PFSK-1 (cell line): ENCODE results near the gene PLCL2.

Experiments used
- FOXP2 ChIP-seq: optimal IDR thresholded peaks from 2 replicates; pipeline ENCODE3; 2011; ENCODE audit warnings: borderline replicate concordance, control low read depth, inconsistent platforms; ENCODE audit not compliant: insufficient read depth; ENCODE audit errors: extremely low read length, extremely low read depth
- POLR2AphosphoS5 ChIP-seq: IDR thresholded peaks from 2 replicates; pipeline ENCODE4 v1.6.1; 2012; ENCODE audit warnings: low read depth, mild to moderate bottlenecking, control low read depth, low read length, moderate library complexity
- SIN3A ChIP-seq: IDR thresholded peaks from 2 replicates; pipeline ENCODE4 v1.6.1; 2012; ENCODE audit warnings: mild to moderate bottlenecking, low read length, moderate library complexity, borderline replicate concordance; ENCODE audit not compliant: insufficient read depth
- TAF1 ChIP-seq: IDR thresholded peaks from 2 replicates; pipeline ENCODE4 v1.6.1; 2012; ENCODE audit warnings: low read length, control low read depth, borderline replicate concordance; ENCODE audit not compliant: insufficient read depth
- TF ChIP-seq, protein P1 (sequence below), 2 experiments: IDR thresholded peaks; 2 replicates each; pipeline versions ENCODE4 v1.6.1 to v1.8.0; 2011 to 2012; ENCODE audit warnings: low read depth in 2 of 2, low read length in 2 of 2, control low read depth in 1 of 2, inconsistent platforms in 1 of 2, mild to moderate bottlenecking in 1 of 2, moderate library complexity in 1 of 2; ENCODE audit not compliant: insufficient read depth in 1 of 2

The PLCL2 gene

DNA sequence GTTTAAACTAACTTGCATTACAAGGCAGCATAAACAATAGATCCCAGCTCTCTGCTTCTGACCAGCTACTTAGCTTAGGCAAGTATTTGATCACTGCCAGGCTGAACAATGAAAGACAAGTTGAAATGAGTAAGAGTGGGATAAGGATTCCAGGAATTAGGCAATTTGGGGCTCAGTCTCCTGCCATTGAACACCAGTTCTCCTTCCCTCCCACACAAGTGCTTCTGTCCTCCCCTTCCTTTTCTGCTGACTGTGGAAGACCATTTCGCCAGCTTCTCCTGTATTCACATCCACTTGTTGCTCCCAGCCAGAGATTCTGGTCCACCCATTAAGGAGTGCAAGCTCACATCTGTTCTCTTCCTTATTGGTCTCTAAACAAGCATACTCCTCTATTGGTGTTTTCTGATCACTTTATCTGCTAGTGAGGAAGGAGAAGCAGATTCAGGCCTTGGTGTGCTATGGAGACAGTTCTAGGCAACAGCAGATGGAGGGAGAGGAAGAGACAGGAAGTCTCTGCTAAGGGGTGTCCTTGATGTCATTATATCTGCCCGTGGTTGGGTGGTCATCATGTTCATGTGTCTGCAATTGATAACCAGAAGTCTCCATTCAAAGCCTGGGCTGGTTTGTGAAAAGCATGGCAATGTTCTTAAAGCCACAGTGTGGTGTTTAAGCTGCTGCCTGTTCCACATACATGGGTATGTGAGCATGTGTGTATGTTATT lies 121.5 kb downstream of the PLCL2 start:
- TF ChIP-seq TAF1 (no peak), POLR2AphosphoS5 (no peak), SIN3A (no peak)

DNA sequence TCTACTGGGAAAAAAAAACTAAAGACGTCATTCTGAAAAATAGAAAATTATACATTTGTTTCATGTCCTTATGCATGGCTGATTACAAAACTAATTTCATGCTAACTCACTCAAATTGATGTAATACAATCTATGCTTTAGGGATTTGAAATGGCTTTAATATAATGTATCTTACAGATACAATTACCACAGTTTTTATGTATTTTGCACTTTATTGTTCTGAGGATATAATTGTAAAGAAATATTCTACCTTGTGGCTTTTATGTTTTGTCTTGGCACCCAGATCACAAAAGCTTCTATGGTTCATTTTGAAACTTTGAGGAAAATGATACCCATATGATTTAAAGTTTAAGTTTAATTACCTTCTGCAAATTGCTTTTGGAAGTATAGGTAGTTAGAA lies 122.5 kb downstream of the PLCL2 start:
- TF ChIP-seq, protein P1, sequence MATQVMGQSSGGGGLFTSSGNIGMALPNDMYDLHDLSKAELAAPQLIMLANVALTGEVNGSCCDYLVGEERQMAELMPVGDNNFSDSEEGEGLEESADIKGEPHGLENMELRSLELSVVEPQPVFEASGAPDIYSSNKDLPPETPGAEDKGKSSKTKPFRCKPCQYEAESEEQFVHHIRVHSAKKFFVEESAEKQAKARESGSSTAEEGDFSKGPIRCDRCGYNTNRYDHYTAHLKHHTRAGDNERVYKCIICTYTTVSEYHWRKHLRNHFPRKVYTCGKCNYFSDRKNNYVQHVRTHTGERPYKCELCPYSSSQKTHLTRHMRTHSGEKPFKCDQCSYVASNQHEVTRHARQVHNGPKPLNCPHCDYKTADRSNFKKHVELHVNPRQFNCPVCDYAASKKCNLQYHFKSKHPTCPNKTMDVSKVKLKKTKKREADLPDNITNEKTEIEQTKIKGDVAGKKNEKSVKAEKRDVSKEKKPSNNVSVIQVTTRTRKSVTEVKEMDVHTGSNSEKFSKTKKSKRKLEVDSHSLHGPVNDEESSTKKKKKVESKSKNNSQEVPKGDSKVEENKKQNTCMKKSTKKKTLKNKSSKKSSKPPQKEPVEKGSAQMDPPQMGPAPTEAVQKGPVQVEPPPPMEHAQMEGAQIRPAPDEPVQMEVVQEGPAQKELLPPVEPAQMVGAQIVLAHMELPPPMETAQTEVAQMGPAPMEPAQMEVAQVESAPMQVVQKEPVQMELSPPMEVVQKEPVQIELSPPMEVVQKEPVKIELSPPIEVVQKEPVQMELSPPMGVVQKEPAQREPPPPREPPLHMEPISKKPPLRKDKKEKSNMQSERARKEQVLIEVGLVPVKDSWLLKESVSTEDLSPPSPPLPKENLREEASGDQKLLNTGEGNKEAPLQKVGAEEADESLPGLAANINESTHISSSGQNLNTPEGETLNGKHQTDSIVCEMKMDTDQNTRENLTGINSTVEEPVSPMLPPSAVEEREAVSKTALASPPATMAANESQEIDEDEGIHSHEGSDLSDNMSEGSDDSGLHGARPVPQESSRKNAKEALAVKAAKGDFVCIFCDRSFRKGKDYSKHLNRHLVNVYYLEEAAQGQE (IDR thresholded peaks at IDR 0.05; ENCODE audit: insufficient read depth in 1 of 2, low read depth in 2 of 2, low read length in 2 of 2), result no peak
- TF ChIP-seq FOXP2 (no peak), POLR2AphosphoS5 (no peak), TAF1 (no peak), SIN3A (no peak)

DNA sequence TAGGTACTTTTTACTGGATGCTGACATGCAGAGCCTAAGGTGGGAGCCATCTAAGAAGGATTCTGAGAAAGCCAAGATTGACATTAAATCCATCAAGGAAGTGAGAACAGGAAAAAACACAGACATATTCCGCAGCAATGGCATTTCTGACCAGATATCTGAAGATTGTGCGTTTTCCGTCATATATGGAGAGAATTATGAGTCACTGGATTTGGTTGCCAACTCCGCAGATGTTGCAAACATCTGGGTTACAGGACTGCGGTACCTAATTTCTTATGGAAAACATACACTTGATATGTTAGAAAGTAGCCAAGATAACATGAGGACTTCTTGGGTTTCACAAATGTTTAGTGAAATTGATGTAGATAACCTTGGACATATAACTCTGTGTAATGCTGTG lies 125.1 kb downstream of the PLCL2 start:
- TF ChIP-seq FOXP2 (no peak), POLR2AphosphoS5 (no peak), SIN3A (no peak), TAF1 (no peak)
- TF ChIP-seq, protein P1 (IDR thresholded peaks at IDR 0.05; ENCODE audit: insufficient read depth in 1 of 2, low read depth in 2 of 2, low read length in 2 of 2), result no peak

DNA sequence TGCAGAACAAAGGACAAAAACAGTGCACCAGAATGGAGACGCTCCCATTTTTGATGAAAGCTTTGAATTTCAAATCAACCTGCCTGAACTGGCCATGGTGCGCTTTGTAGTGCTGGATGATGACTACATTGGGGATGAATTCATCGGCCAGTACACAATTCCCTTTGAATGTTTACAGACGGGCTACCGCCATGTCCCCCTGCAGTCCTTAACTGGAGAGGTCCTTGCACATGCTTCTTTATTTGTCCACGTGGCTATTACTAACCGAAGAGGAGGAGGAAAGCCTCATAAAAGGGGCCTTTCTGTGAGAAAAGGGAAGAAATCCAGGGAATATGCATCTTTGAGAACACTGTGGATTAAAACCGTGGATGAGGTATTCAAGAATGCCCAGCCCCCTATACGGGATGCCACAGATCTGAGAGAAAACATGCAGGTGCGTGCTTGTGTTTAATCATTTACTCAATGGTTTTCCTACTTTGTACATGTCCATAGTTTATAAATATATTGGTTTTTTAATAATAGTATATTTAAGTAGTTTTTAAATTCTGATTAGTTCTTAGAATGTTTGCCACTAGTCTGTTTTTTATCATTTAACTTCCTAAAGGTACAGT lies 127.1 kb downstream of the PLCL2 start:
- no peak for TF ChIP-seq FOXP2
- TF ChIP-seq TAF1, result no peak
- TF ChIP-seq, protein P1 (IDR thresholded peaks at IDR 0.05; ENCODE audit: insufficient read depth in 1 of 2, low read depth in 2 of 2, low read length in 2 of 2), result no peak
- no peak for TF ChIP-seq SIN3A
- TF ChIP-seq POLR2AphosphoS5, result no peak

DNA sequence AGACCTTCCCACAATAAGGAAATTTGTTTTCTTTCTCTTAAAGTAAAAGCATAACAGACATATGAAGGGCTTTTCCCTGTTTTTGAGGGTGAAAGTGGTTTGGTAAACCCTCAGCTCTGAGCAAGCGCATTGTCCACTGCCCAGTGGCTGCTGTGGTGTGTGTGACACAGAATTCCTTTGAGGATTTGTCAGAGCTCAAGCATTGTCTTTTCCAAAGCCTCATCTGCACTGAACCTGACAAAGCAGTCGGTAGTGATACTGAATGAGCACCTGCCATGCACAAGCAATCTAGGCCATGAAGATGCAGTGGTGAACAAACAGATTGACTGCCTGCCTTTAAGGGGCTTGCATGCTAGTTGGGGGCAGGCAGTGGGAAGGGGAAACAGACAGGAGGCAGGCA lies 128.3 kb downstream of the PLCL2 start:
- TF ChIP-seq FOXP2 (no peak), SIN3A (no peak), TAF1 (no peak), POLR2AphosphoS5 (no peak)
- TF ChIP-seq, protein P1 (IDR thresholded peaks at IDR 0.05; ENCODE audit: insufficient read depth in 1 of 2, low read depth in 2 of 2, low read length in 2 of 2), result no peak
